Measurements from ENCODE around the gene TRPV3. TPM values are rescaled to one million over a fixed set of nuclear protein-coding genes. Genes with fewer than 3 reads are reported as not detected.

The TRPV3 gene
- total and polyA plus RNA-seq, 2 donors (not counting 1 experiment from before 2014, with no cell fraction given), result 0.20 to 0.99 TPM

DNA sequence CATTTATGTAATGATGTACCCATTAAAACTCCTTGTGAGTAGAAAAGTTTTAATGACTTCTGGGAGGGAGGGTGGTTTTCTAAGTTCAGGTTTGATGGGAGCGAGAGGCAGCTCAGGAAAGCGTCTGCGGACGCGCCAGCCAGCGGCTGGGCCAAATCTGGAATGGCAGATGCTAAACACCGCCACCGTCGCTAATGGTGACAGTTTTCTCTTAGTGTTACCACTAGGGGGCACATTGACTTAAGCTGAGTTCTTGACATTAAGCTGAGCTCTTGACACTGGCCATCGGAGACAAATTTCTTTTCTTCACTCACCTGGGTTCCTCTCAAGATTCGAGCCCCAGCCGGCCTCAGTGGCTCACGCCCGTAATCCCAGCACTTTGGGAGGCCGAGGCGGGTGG, 44.9 kb upstream of the TRPV3 start:
- no peak overlapping the region for H2AFZ ChIP-seq (ENCODE audit: low read length)
- no peak overlapping the region for H3K27ac ChIP-seq (ENCODE audit: insufficient read depth, low read length)
- H3K27me3 ChIP-seq (ENCODE audit: control insufficient read depth, insufficient read depth, low read length), result no peaks in the 10 kb centered on the region
- H3K36me3 ChIP-seq (ENCODE audit: control insufficient read depth, insufficient read depth, low read length), result peaks cover 3% of the 10 kb centered on the region
- H3K9me3 ChIP-seq (ENCODE audit: control insufficient read depth, insufficient read depth, low read depth, low read length), result no peaks in the 10 kb centered on the region
- peaks cover 6% of the 10 kb centered on the region for H3K4me1 ChIP-seq (ENCODE audit: control insufficient read depth, extremely low read depth, insufficient read depth, low read length)
- TF ChIP-seq EZH2 (IDR thresholded peaks at IDR 0.05; ENCODE audit: low read length, missing control alignments), result no peak
- TF ChIP-seq, protein P1, sequence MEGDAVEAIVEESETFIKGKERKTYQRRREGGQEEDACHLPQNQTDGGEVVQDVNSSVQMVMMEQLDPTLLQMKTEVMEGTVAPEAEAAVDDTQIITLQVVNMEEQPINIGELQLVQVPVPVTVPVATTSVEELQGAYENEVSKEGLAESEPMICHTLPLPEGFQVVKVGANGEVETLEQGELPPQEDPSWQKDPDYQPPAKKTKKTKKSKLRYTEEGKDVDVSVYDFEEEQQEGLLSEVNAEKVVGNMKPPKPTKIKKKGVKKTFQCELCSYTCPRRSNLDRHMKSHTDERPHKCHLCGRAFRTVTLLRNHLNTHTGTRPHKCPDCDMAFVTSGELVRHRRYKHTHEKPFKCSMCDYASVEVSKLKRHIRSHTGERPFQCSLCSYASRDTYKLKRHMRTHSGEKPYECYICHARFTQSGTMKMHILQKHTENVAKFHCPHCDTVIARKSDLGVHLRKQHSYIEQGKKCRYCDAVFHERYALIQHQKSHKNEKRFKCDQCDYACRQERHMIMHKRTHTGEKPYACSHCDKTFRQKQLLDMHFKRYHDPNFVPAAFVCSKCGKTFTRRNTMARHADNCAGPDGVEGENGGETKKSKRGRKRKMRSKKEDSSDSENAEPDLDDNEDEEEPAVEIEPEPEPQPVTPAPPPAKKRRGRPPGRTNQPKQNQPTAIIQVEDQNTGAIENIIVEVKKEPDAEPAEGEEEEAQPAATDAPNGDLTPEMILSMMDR (conservative IDR thresholded peaks at IDR 0.05 in 1 of 2, IDR thresholded peaks at IDR 0.05 in 1 of 2; ENCODE audit: low read depth in 1 of 2, low read length in 2 of 2), result peak in 1 of 2 donors; percentile 40
- DNase-seq (ENCODE audit: low read depth in 2 of 2), result peak; percentile 8 to 40
- no peak overlapping the region for H3K4me2 ChIP-seq (ENCODE audit: extremely low read depth, insufficient read depth, low read length)
- no peak overlapping the region for H3K9ac ChIP-seq (ENCODE audit: insufficient read depth, low read length)
- no peak overlapping the region for H3K4me3 ChIP-seq (replicated peaks in 1 of 4; ENCODE audit: control extremely low read depth in 1 of 4, insufficient read depth in 1 of 4, low read depth in 3 of 4, low read length in 4 of 4)
- H3K79me2 ChIP-seq (ENCODE audit: control insufficient read depth, insufficient read depth, low read length), result no peaks in the 10 kb centered on the region
- no peaks in the 10 kb centered on the region for H4K20me1 ChIP-seq (ENCODE audit: control insufficient read depth, extremely low read depth, insufficient read depth, low read length)

DNA sequence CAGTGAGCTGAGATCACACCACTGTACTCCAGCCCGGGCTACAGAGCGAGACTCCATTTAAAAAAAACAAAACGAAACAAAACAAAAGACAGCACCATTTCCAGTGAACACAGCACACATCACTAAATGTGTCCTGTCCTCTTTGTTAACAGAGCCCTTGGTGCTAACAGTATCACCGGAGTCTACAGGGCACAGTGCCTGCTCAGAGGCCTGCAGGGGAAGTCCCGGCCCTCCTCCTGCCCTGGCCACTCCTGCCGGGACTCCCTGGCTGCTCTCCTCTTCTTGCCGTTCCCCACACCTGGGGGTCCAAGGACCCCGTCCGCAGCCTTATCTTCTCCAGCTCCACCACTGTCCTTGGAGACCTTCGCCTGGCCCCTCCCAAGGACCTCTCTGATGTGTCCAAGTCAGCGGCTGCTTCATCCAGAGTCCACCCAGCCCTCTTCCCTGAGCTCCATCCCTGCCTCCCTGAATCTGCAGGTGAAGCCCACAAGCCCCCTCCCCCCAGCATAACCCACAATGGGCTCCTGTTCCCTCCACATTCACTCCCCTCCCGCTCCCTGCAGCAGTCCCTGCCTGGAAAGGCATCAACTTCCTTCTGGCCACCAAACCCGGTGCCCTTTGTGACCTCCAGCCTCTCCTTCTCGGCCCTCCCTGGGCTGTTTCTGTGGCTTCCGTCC, 43.1 kb upstream of the TRPV3 start:
- Histone ChIP-seq H3K4me3 (replicated peaks in 1 of 4; ENCODE audit: control extremely low read depth in 1 of 4, insufficient read depth in 1 of 4, low read depth in 3 of 4, low read length in 4 of 4) (no peak overlapping the region), H3K9ac (ENCODE audit: insufficient read depth, low read length) (no peak overlapping the region), H3K79me2 (ENCODE audit: control insufficient read depth, insufficient read depth, low read length) (no peaks in the 10 kb centered on the region), H4K20me1 (ENCODE audit: control insufficient read depth, extremely low read depth, insufficient read depth, low read length) (no peaks in the 10 kb centered on the region), H3K4me2 (ENCODE audit: extremely low read depth, insufficient read depth, low read length) (no peak overlapping the region), H3K9me3 (ENCODE audit: control insufficient read depth, insufficient read depth, low read depth, low read length) (no peaks in the 10 kb centered on the region), H2AFZ (ENCODE audit: low read length) (no peak overlapping the region), H3K4me1 (ENCODE audit: control insufficient read depth, extremely low read depth, insufficient read depth, low read length) (peaks cover 6% of the 10 kb centered on the region), H3K27ac (ENCODE audit: insufficient read depth, low read length) (no peak overlapping the region), H3K27me3 (ENCODE audit: control insufficient read depth, insufficient read depth, low read length) (no peaks in the 10 kb centered on the region), H3K36me3 (ENCODE audit: control insufficient read depth, insufficient read depth, low read length) (no peaks in the 10 kb centered on the region)
- no peak for DNase-seq (ENCODE audit: low read depth in 2 of 2)
- TF ChIP-seq EZH2 (IDR thresholded peaks at IDR 0.05; ENCODE audit: low read length, missing control alignments), result no peak
- TF ChIP-seq, protein P1 (conservative IDR thresholded peaks at IDR 0.05 in 1 of 2, IDR thresholded peaks at IDR 0.05 in 1 of 2; ENCODE audit: low read depth in 1 of 2, low read length in 2 of 2), result no peak

DNA sequence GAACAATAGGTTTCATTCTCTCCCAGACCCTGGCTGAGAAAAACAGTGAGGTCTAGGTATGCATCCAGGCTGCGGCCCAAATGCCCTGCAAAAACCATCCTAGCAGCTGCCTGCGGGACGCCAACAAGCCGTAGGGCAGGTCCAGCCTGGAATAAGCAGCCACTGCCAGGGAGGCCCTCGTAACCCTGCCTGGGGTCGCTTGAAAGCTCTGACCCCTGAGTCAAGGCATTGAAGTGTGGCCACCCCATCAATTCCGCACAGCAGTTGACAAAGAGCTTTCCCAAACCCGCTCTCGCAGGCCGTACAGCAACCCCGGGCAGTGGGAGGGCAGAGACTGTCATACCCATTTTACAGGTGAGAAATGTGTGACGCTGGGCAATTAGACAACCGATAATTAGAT, 40.5 kb upstream of the TRPV3 start:
- no peaks in the 10 kb centered on the region for H3K9me3 ChIP-seq (ENCODE audit: control insufficient read depth, insufficient read depth, low read depth, low read length)
- no peaks in the 10 kb centered on the region for H3K36me3 ChIP-seq (ENCODE audit: control insufficient read depth, insufficient read depth, low read length)
- no peak overlapping the region for H3K4me3 ChIP-seq (replicated peaks in 1 of 4; ENCODE audit: control extremely low read depth in 1 of 4, insufficient read depth in 1 of 4, low read depth in 3 of 4, low read length in 4 of 4)
- H3K27me3 ChIP-seq (ENCODE audit: control insufficient read depth, insufficient read depth, low read length), result no peaks in the 10 kb centered on the region
- H3K9ac ChIP-seq (ENCODE audit: insufficient read depth, low read length), result no peak overlapping the region
- no peak overlapping the region for H3K27ac ChIP-seq (ENCODE audit: insufficient read depth, low read length)
- H3K4me1 ChIP-seq (ENCODE audit: control insufficient read depth, extremely low read depth, insufficient read depth, low read length), result no peaks in the 10 kb centered on the region
- H3K4me2 ChIP-seq (ENCODE audit: extremely low read depth, insufficient read depth, low read length), result no peak overlapping the region
- no peak for DNase-seq (ENCODE audit: low read depth in 2 of 2)
- no peak overlapping the region for H2AFZ ChIP-seq (ENCODE audit: low read length)
- no peaks in the 10 kb centered on the region for H4K20me1 ChIP-seq (ENCODE audit: control insufficient read depth, extremely low read depth, insufficient read depth, low read length)
- no peaks in the 10 kb centered on the region for H3K79me2 ChIP-seq (ENCODE audit: control insufficient read depth, insufficient read depth, low read length)
- TF ChIP-seq, protein P1 (conservative IDR thresholded peaks at IDR 0.05 in 1 of 2, IDR thresholded peaks at IDR 0.05 in 1 of 2; ENCODE audit: low read depth in 1 of 2, low read length in 2 of 2), result no peak
- TF ChIP-seq EZH2 (IDR thresholded peaks at IDR 0.05; ENCODE audit: low read length, missing control alignments), result no peak
